B cell (primary cell): ENCODE measurements around the gene CCDC178. TPM values are rescaled to one million over a fixed set of nuclear protein-coding genes. Genes with fewer than 3 reads are reported as not detected.

Source experiments
- ATAC-seq: fragments of 200-7000 bp; cut with Tn5 transposase; one replicate; pipeline ENCODE4 v1.10.0; 2021; ENCODE audit warnings: low read depth, mild to moderate bottlenecking, moderate number of reproducible peaks, moderate library complexity
- CTCF ChIA-PET: fragments of 350-600 bp; sonication (Branson Sonifier 250); formaldehyde crosslinking; loops from one replicate; lab custom pipeline; 2021; ENCODE audit warnings: antibody characterized with exemption, inconsistent platforms; lab: Charles Lee
- POLR2A ChIA-PET: fragments of 350-600 bp; sonication (Branson Sonifier 250); formaldehyde crosslinking; loops from one replicate; lab custom pipeline; 2021; ENCODE audit warnings: antibody characterized with exemption; lab: Charles Lee
- DNase-seq: peaks from one replicate; pipeline ENCODE4 v3.0.0; 2013
- H2AFZ ChIP-seq: 2 replicates; pipeline ENCODE4 v1.6.1; 2012; ENCODE audit warnings: mild to moderate bottlenecking, low read depth, low read length; ENCODE audit not compliant: insufficient read depth, poor library complexity, severe bottlenecking
- H3K27ac ChIP-seq, 2 donors: 1 replicate in 1 of 2; 2 replicates in 1 of 2; pipeline ENCODE4 v1.5.1; 2012 to 2013; ENCODE audit warnings: low read length in 2 of 2, mild to moderate bottlenecking in 2 of 2, moderate library complexity in 1 of 2
- H3K27me3 ChIP-seq, 4 experiments: fragments of 200-600 bp in 1 of 4; sonication (generic) in 1 of 4; replicated peaks in 1 of 4; 1 replicate in 2 of 4; 2 replicates in 2 of 4; pipeline versions ENCODE4 v1.6.1 to v1.7.0; 2013 to 2016; ENCODE audit warnings: low read length in 3 of 4, mild to moderate bottlenecking in 2 of 4, mixed read lengths in 1 of 4, moderate library complexity in 1 of 4; ENCODE audit not compliant: insufficient read depth in 4 of 4, control insufficient read depth in 3 of 4; ENCODE audit errors: control extremely low read depth in 1 of 4
- H3K36me3 ChIP-seq, 2 experiments: replicated peaks in 1 of 2; 1 replicate in 1 of 2; 2 replicates in 1 of 2; pipeline versions ENCODE4 v1.6.1 to v1.7.1; 2013; ENCODE audit warnings: low read length in 1 of 2; ENCODE audit not compliant: insufficient read depth in 2 of 2, control insufficient read depth in 1 of 2; ENCODE audit errors: control extremely low read depth in 1 of 2, extremely low read depth in 1 of 2
- H3K4me1 ChIP-seq, 2 donors: fragments of 200-600 bp in 1 of 2; sonication (generic) in 1 of 2; 1 replicate in 1 of 2; 2 replicates in 1 of 2; pipeline versions ENCODE4 v1.5.1 to v1.6.1; 2013 to 2017; ENCODE audit warnings: low read length in 2 of 2; ENCODE audit not compliant: control insufficient read depth in 2 of 2, insufficient read depth in 2 of 2
- H3K4me2 ChIP-seq: replicated peaks from 2 replicates; pipeline ENCODE3; 2012; ENCODE audit warnings: mild to moderate bottlenecking, low read depth, low read length; ENCODE audit not compliant: poor library complexity, severe bottlenecking
- H3K4me3 ChIP-seq, 5 experiments: fragments of 200-600 bp in 1 of 5; sonication (generic) in 1 of 5; 1 replicate in 3 of 5; 2 replicates in 2 of 5; pipeline versions ENCODE4 v1.5.1 to v1.7.0; 2011 to 2016; ENCODE audit warnings: low read length in 4 of 5, mild to moderate bottlenecking in 4 of 5, low read depth in 2 of 5, control low read depth in 1 of 5, moderate library complexity in 1 of 5; ENCODE audit not compliant: insufficient read depth in 1 of 5; ENCODE audit errors: control extremely low read depth in 1 of 5, extremely low read depth in 1 of 5
- H3K79me2 ChIP-seq: fragments of 200-600 bp; sonication (generic); one replicate; pipeline ENCODE4 v1.6.0; 2016; ENCODE audit warnings: low read length; ENCODE audit not compliant: control insufficient read depth, insufficient read depth
- H3K9ac ChIP-seq: fragments of 200-600 bp; sonication (generic); 2 replicates; pipeline ENCODE4 v1.6.1; 2017; ENCODE audit warnings: mild to moderate bottlenecking, low read length, moderate library complexity
- H3K9me3 ChIP-seq, 3 donors: one replicate each; pipeline versions ENCODE4 v1.6.1 to v1.7.1; 2013; ENCODE audit warnings: low read length in 2 of 3; ENCODE audit not compliant: control insufficient read depth in 2 of 3, insufficient read depth in 1 of 3; ENCODE audit errors: control extremely low read depth in 1 of 3
- H4K20me1 ChIP-seq: 2 replicates; pipeline ENCODE4 v1.6.0; 2012; ENCODE audit warnings: mild to moderate bottlenecking, low read length; ENCODE audit not compliant: insufficient read depth, control insufficient read depth, poor library complexity, severe bottlenecking
- H3K27ac Mint-ChIP-seq: one replicate; pipeline ENCODE4 v1.8.0; 2021; ENCODE audit warnings: mixed read lengths
- H3K27me3 Mint-ChIP-seq: one replicate; pipeline ENCODE4 v1.8.0; 2021; ENCODE audit warnings: mixed read lengths
- H3K4me1 Mint-ChIP-seq: one replicate; pipeline ENCODE4 v1.8.0; 2021; ENCODE audit warnings: mixed read lengths
- H3K4me3 Mint-ChIP-seq: one replicate; pipeline ENCODE4 v1.8.0; 2021; ENCODE audit warnings: mixed read lengths
- H3K9me3 Mint-ChIP-seq: one replicate; pipeline ENCODE4 v1.8.0; 2022; ENCODE audit warnings: mixed read lengths; ENCODE audit not compliant: insufficient read depth
- CTCF ChIP-seq: fragments of 200-600 bp; IDR thresholded peaks from one replicate; pipeline ENCODE4 v1.8.0; 2022; ENCODE audit warnings: antibody characterized with exemption, mild to moderate bottlenecking
- EZH2 ChIP-seq: IDR thresholded peaks from 2 replicates; pipeline ENCODE4 v1.6.1; 2012; ENCODE audit warnings: borderline replicate concordance, low read depth, mild to moderate bottlenecking, moderate library complexity, low read length; ENCODE audit not compliant: insufficient read depth, poor library complexity, severe bottlenecking
- WGBS: methylation state at CpG from one replicate; pipeline ENCODE4 v1.1.5; 2013; ENCODE audit warnings: missing lambda C conversion rate; ENCODE audit not compliant: insufficient coverage; 5-methylcytosine and 5-hydroxymethylcytosine counted together
- intact Hi-C: fragments of 100-400 bp; cut with micrococcal nuclease; formaldehyde crosslinking; loops from one replicate; pipeline ENCODE4 v1.10.0; 2022
- polyA plus RNA-seq: library from polyadenylated mRNA; depleted of rRNA; stranded (reverse); fragments of >200 nt; gene quantifications from 2 replicates; pipeline ENCODE4 v1.2.3, GENCODE V29; 2012
- total RNA-seq, 2 donors: library from RNA; stranded (reverse); fragments of 120-200 nt in 1 of 2; gene quantifications; 1 replicate in 1 of 2; 2 replicates in 1 of 2; pipeline versions ENCODE4 v1.2.3 to v1.2.4, GENCODE V29; 2013 to 2022

The CCDC178 gene
- total and polyA plus RNA-seq, 2 donors (not counting 1 experiment from before 2014, with no cell fraction given) = not detected

GRCh38 chr18:32910694-32911296, 529.7 kb downstream of the CCDC178 start:
- WGBS = 89% methylated on average over 2 of the region's 5 CpGs
- H3K9me3 ChIP-seq = peaks cover 0 to 8% (median 1%) of the 10 kb centered on the region in 3 donors
- H2AFZ ChIP-seq = no peak overlapping the region

More at GRCh38 chr18:32910694-32911296, 529.7 kb downstream of the CCDC178 start:
- no peaks in the 10 kb centered on the region for H3K36me3 ChIP-seq
- H4K20me1 ChIP-seq = no peaks in the 10 kb centered on the region
- Mint-ChIP-seq H3K4me3 (no peak overlapping the region), H3K27ac (no peak overlapping the region), H3K27me3 (no peaks in the 10 kb centered on the region), H3K4me1 (peaks cover 49% of the 10 kb centered on the region), H3K9me3 (peaks cover 2% of the 10 kb centered on the region)
- no peak for DNase-seq
- H3K4me1 ChIP-seq = peaks cover 36 to 46% of the 10 kb centered on the region in 2 donors
- POLR2A ChIA-PET = interaction anchor here (1.6 kb wide), 1 partner anchor 42 kb away, joined by 5 read pairs; no protein-coding TSS in a partner anchor
- CTCF ChIA-PET = interaction anchor here (0.9 to 2.2 kb wide), 7 partner anchors 8 to 196 kb away, joined by 3 to 13 read pairs (median 7); partner anchors contain the start of gene KLHL14
- H3K79me2 ChIP-seq = no peaks in the 10 kb centered on the region
- H3K9ac ChIP-seq = no peak overlapping the region
- H3K27me3 ChIP-seq = no peaks in the 10 kb centered on the region
- no peak overlapping the region for H3K27ac ChIP-seq
- no peak overlapping the region for H3K4me3 ChIP-seq
- intact Hi-C loops = no loop called here
- TF ChIP-seq CTCF (no peak), EZH2 (no peak)
- H3K4me2 ChIP-seq = peak overlapping the region; percentile 44
- ATAC-seq = no peak
